Esophagus muscularis mucosa (tissue), 4 donors: ENCODE results near the gene UNKL. TPM values are rescaled to one million over a fixed set of nuclear protein-coding genes. Genes with fewer than 3 reads are reported as not detected.
A peak's percentile ranks its signal among the peaks of the same experiment; 100 is the strongest.

Experiments used
- DNase-seq: peaks from one replicate; pipeline ENCODE4 v3.0.0-alpha.2; 2017; ENCODE audit errors: extremely low spot score
- H3K27ac ChIP-seq, 4 donors: fragments of 200-600 bp; sonication (generic); replicated peaks in 1 of 4; 1 replicate in 3 of 4; 2 replicates in 1 of 4; pipeline ENCODE4 v1.5.1; 2016 to 2019; ENCODE audit warnings: mild to moderate bottlenecking in 1 of 4
- H3K27me3 ChIP-seq, 4 donors: fragments of 200-600 bp; sonication (generic); one replicate each; pipeline versions ENCODE4 v1.5.1 to v1.6.0; 2016 to 2019
- H3K36me3 ChIP-seq, 4 donors: fragments of 200-600 bp; sonication (generic); one replicate each; pipeline ENCODE4 v1.5.1; 2016 to 2019
- H3K4me1 ChIP-seq, 4 donors: fragments of 200-600 bp; sonication (generic); one replicate each; pipeline ENCODE4 v1.5.1; 2016 to 2019
- H3K4me3 ChIP-seq, 4 donors: fragments of 200-600 bp; sonication (generic); 1 replicate in 2 of 4; 2 replicates in 2 of 4; pipeline ENCODE4 v1.5.1; 2016 to 2019; ENCODE audit warnings: mild to moderate bottlenecking in 4 of 4, moderate library complexity in 1 of 4
- H3K9me3 ChIP-seq, 4 donors: fragments of 200-600 bp; sonication (generic); 1 replicate in 3 of 4; 2 replicates in 1 of 4; pipeline ENCODE4 v1.5.1; 2016 to 2019
- EP300 ChIP-seq: sonication (generic); formaldehyde crosslinking; IDR thresholded peaks from one replicate; pipeline ENCODE4 v1.6.1; 2017; ENCODE audit warnings: antibody characterized with exemption
- POLR2A ChIP-seq: fragments of 450-650 bp; IDR thresholded peaks from one replicate; pipeline ENCODE4 v1.6.1; 2017; ENCODE audit warnings: antibody characterized with exemption, moderate library complexity, mild to moderate bottlenecking, low read depth
- POLR2AphosphoS5 ChIP-seq, 2 donors: sonication (generic); formaldehyde crosslinking; IDR thresholded peaks; one replicate each; pipeline ENCODE4 v1.6.1; 2017; ENCODE audit warnings: antibody characterized with exemption in 2 of 2
- WGBS: methylation state at CpG from one replicate; pipeline ENCODE4 v1.1.5; 2018; 5-methylcytosine and 5-hydroxymethylcytosine counted together
- intact Hi-C: fragments of 100-400 bp; cut with DNase I; formaldehyde crosslinking; loops from one replicate; pipeline ENCODE4 v1.15.1; 2023
- total RNA-seq, 4 donors: library from RNA; depleted of rRNA; stranded (reverse); fragments of >200 nt; gene quantifications; one replicate each; pipeline versions ENCODE4 v1.1.0 to v1.2.1, GENCODE V29; 2016
- TF ChIP-seq, protein P1 (sequence below), 3 experiments: fragments of 200-600 bp in 2 of 3; fragments of 450-650 bp in 1 of 3; sonication (generic) in 2 of 3; IDR thresholded peaks; one replicate each; pipeline ENCODE4 v1.5.1; 2017 to 2019; ENCODE audit warnings: antibody characterized with exemption in 3 of 3, mild to moderate bottlenecking in 2 of 3, moderate library complexity in 1 of 3

UNKL gene
- total RNA-seq, 4 donors from 2014 or later: 9.3 to 23.7 (median 16.5) TPM

DNA sequence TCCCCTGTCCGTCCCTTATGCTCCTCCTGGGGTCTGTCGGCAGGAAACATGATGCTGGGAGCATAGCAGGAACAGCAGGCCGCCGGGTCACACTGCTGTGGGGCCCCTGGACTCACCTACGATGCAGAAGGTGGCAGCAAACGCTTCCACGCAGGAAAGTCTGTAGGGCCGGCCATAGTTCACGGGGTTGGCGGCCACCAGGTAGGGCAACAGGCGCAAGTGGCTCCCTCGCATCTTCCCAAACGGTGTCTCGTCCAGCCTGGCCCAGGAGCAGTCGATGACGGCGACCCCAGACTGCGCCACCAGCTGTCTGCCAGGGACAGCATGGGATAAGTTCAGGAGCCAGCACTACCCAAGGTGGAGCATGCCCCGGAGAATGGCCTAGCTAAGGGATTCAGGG lies 63.8 kb downstream of the UNKL start:
- DNase-seq: no peak
- intact Hi-C loops: no loop called here
- H3K27ac ChIP-seq: peak overlapping the region in 1 of 4 donors; percentile 82
- H3K9me3 ChIP-seq: no peaks in the 10 kb centered on the region
- no peaks in the 10 kb centered on the region for H3K27me3 ChIP-seq
- no peak for TF ChIP-seq POLR2AphosphoS5 (IDR thresholded peaks at IDR 0.05)
- no peak for TF ChIP-seq POLR2A
- TF ChIP-seq EP300: no peak
- TF ChIP-seq, protein P1, sequence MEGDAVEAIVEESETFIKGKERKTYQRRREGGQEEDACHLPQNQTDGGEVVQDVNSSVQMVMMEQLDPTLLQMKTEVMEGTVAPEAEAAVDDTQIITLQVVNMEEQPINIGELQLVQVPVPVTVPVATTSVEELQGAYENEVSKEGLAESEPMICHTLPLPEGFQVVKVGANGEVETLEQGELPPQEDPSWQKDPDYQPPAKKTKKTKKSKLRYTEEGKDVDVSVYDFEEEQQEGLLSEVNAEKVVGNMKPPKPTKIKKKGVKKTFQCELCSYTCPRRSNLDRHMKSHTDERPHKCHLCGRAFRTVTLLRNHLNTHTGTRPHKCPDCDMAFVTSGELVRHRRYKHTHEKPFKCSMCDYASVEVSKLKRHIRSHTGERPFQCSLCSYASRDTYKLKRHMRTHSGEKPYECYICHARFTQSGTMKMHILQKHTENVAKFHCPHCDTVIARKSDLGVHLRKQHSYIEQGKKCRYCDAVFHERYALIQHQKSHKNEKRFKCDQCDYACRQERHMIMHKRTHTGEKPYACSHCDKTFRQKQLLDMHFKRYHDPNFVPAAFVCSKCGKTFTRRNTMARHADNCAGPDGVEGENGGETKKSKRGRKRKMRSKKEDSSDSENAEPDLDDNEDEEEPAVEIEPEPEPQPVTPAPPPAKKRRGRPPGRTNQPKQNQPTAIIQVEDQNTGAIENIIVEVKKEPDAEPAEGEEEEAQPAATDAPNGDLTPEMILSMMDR (IDR thresholded peaks at IDR 0.05): no peak
- 74% methylated on average over 14 of the region's 19 CpGs for WGBS
- H3K4me3 ChIP-seq: peak overlapping the region; percentile 84 to 99 (median 91)
- H3K4me1 ChIP-seq: peaks cover 28 to 55% (median 45%) of the 10 kb centered on the region in 4 donors
- peaks cover 18 to 34% (median 33%) of the 10 kb centered on the region in 4 donors for H3K36me3 ChIP-seq

DNA sequence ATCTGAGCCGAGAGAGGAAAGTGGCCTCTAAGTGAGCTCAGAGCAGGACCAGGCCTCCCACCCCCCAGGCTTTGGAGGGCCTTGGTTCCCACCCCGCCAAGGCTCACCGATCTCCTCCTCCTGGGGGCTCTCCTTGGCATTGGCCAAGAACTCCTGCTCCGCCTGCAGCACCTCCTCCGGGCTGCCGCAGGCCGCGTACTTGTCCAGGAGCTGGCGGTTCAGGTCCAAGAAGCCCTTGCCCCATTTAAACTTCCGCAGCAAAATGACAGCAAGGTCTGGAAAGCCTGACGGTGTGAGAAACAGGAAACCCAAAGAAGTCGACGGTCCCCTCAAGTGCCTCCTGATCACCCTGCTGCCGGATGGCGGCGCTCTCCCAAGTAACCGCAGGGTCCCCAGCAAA lies 64.6 kb downstream of the UNKL start:
- H3K4me1 ChIP-seq: peaks cover 28 to 48% (median 40%) of the 10 kb centered on the region in 4 donors
- no peak overlapping the region for H3K27ac ChIP-seq
- no peaks in the 10 kb centered on the region for H3K9me3 ChIP-seq
- DNase-seq: no peak
- H3K36me3 ChIP-seq: peaks cover 18 to 34% (median 33%) of the 10 kb centered on the region in 4 donors
- H3K27me3 ChIP-seq: no peaks in the 10 kb centered on the region
- TF ChIP-seq, protein P1 (IDR thresholded peaks at IDR 0.05): no peak
- TF ChIP-seq POLR2A (no peak), EP300 (no peak), POLR2AphosphoS5 (IDR thresholded peaks at IDR 0.05) (no peak)
- 92% methylated on average over 14 of the region's 17 CpGs for WGBS
- no peak overlapping the region for H3K4me3 ChIP-seq
- intact Hi-C loops: no loop called here

DNA sequence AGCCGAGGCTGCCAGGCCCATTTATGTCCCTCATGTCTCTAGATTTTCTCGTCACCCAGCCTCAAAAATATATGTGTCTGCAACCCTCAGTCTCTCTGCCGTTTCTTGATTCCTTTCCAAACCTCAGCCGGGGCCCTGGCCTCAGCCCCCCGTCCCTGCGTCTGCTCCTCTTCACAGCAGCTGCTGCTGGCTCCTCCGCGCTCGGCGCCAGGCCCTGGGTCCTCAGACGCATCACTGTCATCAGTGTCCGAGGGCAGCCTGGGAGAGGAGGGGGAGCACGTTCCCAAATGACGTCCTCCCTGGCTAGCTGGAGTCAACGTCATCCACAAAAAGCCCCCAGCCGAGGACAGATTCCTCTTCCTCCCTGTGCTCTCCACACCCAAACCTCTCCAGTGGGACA lies 65.2 kb downstream of the UNKL start:
- Histone ChIP-seq H3K9me3 (no peaks in the 10 kb centered on the region), H3K4me3 (no peak overlapping the region), H3K27ac (no peak overlapping the region), H3K27me3 (no peaks in the 10 kb centered on the region), H3K4me1 (peaks cover 24 to 42% (median 38%) of the 10 kb centered on the region in 4 donors), H3K36me3 (peaks cover 18 to 34% (median 33%) of the 10 kb centered on the region in 4 donors)
- WGBS: 82% methylated on average over 16 of the region's 16 CpGs
- TF ChIP-seq POLR2AphosphoS5 (IDR thresholded peaks at IDR 0.05) (no peak), EP300 (no peak), POLR2A (no peak)
- TF ChIP-seq, protein P1 (IDR thresholded peaks at IDR 0.05): no peak
- no peak for DNase-seq
- intact Hi-C loops: no loop called here

DNA sequence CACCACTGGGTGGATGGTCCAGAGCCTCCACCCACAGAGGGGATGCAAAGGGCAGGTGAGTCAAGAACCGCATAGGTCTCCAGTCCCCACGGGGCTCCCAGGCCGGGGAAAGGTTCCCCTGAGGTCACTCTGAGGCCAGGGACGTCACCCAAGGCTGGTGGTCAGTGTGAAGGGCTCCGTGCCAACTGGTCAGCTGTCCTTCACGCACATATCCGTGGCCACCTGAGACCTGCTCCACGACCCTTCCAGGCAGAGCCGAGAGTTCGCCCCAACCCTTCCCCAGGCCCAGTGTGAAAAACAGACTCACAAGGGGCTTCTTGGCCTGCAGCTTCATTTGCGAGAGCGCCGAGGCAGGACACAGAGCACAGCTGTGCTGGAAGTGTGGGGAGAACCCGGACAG lies 65.6 kb downstream of the UNKL start:
- no peak overlapping the region for H3K27ac ChIP-seq
- H3K36me3 ChIP-seq: peaks cover 18 to 34% (median 33%) of the 10 kb centered on the region in 4 donors
- no peaks in the 10 kb centered on the region for H3K27me3 ChIP-seq
- H3K4me1 ChIP-seq: peaks cover 24 to 39% (median 34%) of the 10 kb centered on the region in 4 donors
- 80% methylated on average over 7 of the region's 14 CpGs for WGBS
- intact Hi-C loops: no loop called here
- DNase-seq: no peak
- H3K9me3 ChIP-seq: no peaks in the 10 kb centered on the region
- H3K4me3 ChIP-seq: no peak overlapping the region
- no peak for TF ChIP-seq POLR2AphosphoS5 (IDR thresholded peaks at IDR 0.05)
- TF ChIP-seq POLR2A: no peak
- TF ChIP-seq EP300: no peak
- TF ChIP-seq, protein P1 (IDR thresholded peaks at IDR 0.05): no peak

DNA sequence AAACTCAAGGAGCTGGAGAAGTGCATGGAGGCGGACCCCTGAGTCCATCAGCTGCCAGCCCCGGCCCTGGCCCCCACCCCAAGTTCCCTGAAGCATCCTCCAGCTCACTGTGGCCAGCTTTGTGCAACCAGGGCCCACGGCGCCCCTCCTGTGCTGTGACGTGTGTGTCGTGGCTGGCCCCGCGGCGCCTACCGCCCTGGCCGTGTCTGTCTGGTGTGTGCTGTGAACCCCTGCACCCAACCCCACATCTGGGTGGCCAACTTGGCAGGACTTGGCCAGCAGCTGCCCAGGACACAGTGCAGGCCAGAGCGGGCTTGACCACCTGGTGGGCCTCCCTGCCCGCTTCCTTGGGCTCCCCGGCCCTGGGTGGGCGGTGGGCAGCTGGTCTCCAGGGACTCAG lies 66.1 kb downstream of the UNKL start:
- Histone ChIP-seq H3K4me1 (peaks cover 23 to 39% (median 31%) of the 10 kb centered on the region in 4 donors), H3K27me3 (no peaks in the 10 kb centered on the region), H3K36me3 (peaks cover 18 to 34% (median 33%) of the 10 kb centered on the region in 4 donors), H3K4me3 (no peak overlapping the region), H3K9me3 (no peaks in the 10 kb centered on the region), H3K27ac (no peak overlapping the region)
- TF ChIP-seq POLR2AphosphoS5 (IDR thresholded peaks at IDR 0.05) (no peak), POLR2A (no peak), EP300 (no peak)
- TF ChIP-seq, protein P1 (IDR thresholded peaks at IDR 0.05): no peak
- no CpG with 5 or more reads among the region's 15 CpGs for WGBS
- intact Hi-C loops: no loop called here
- DNase-seq: no peak
